BE2C (cell line): ENCODE results near the gene CFAP57.

Experiments
- DNase-seq: peaks from one replicate; pipeline ENCODE4 v3.0.0-alpha.2; 2020
- H3K27me3 ChIP-seq: fragments of 250-450 bp; sonication (Bioruptor Pico); 2 replicates; pipeline ENCODE4 v1.5.1; 2020; ENCODE audit warnings: mild to moderate bottlenecking
- H3K36me3 ChIP-seq: fragments of 250-450 bp; sonication (Bioruptor Pico); 2 replicates; pipeline ENCODE4 v1.5.1; 2020; ENCODE audit warnings: mild to moderate bottlenecking
- H3K4me1 ChIP-seq: fragments of 250-450 bp; sonication (Bioruptor Pico); 2 replicates; pipeline ENCODE4 v1.5.1; 2020
- H3K4me3 ChIP-seq: 2 replicates; pipeline ENCODE4 v1.5.1; 2011; ENCODE audit warnings: low read depth, low read length
- H3K9me3 ChIP-seq: fragments of 250-450 bp; sonication (Bioruptor Pico); 2 replicates; pipeline ENCODE4 v1.5.1; 2020
- CTCF ChIP-seq: IDR thresholded peaks from 2 replicates; pipeline ENCODE4 v1.5.1; 2012; ENCODE audit warnings: mild to moderate bottlenecking, low read depth, low read length

CFAP57 gene

GRCh38 chr1:43284546-43285110, 112.5 kb downstream of the CFAP57 start:
- TF ChIP-seq CTCF: no peak
- no peaks in the 10 kb centered on the region for H3K36me3 ChIP-seq
- DNase-seq: no peak
- H3K4me3 ChIP-seq: no peak overlapping the region
- no peaks in the 10 kb centered on the region for H3K9me3 ChIP-seq
- H3K27me3 ChIP-seq: no peaks in the 10 kb centered on the region
- no peaks in the 10 kb centered on the region for H3K4me1 ChIP-seq

- no peaks in the 10 kb centered on the region for H3K36me3 ChIP-seq
- no peaks in the 10 kb centered on the region for H3K27me3 ChIP-seq
- no peaks in the 10 kb centered on the region for H3K4me1 ChIP-seq
- no peak for DNase-seq
- H3K4me3 ChIP-seq: no peak within 1 kb of the TSS
- TF ChIP-seq CTCF: no peak
- H3K9me3 ChIP-seq: no peaks in the 10 kb centered on the region
Observed at GRCh38 chr1:43285269-43285990, 113.3 kb downstream of the CFAP57 start, which contains the start of gene C1orf210. TSS of gene C1orf210 (minus strand) at chr1:43285581. CDS start at chr1:43283270, 2,311 bp downstream.

- Histone ChIP-seq H3K36me3 (no peaks in the 10 kb centered on the region), H3K4me3 (no peak overlapping the region), H3K9me3 (no peaks in the 10 kb centered on the region), H3K27me3 (no peaks in the 10 kb centered on the region), H3K4me1 (no peaks in the 10 kb centered on the region)
- TF ChIP-seq CTCF: no peak
- no peak for DNase-seq
Observed at GRCh38 chr1:43286115-43286514, 114.0 kb downstream of the CFAP57 start.

GRCh38 chr1:43286533-43286932, 114.4 kb downstream of the CFAP57 start:
- DNase-seq: no peak
- no peaks in the 10 kb centered on the region for H3K4me1 ChIP-seq
- no peaks in the 10 kb centered on the region for H3K27me3 ChIP-seq
- TF ChIP-seq CTCF: no peak
- no peaks in the 10 kb centered on the region for H3K36me3 ChIP-seq
- H3K9me3 ChIP-seq: no peaks in the 10 kb centered on the region
- no peak overlapping the region for H3K4me3 ChIP-seq

GRCh38 chr1:43288058-43288784, 116.1 kb downstream of the CFAP57 start:
- Histone ChIP-seq H3K36me3 (no peaks in the 10 kb centered on the region), H3K9me3 (no peaks in the 10 kb centered on the region), H3K27me3 (no peaks in the 10 kb centered on the region), H3K4me1 (no peaks in the 10 kb centered on the region), H3K4me3 (no peak overlapping the region)
- DNase-seq: no peak
- no peak for TF ChIP-seq CTCF
